ENCODE results near the gene N4BP2L2.
A peak's percentile ranks its signal among the peaks of the same experiment; 100 is the strongest.

Gene N4BP2L2

DNA sequence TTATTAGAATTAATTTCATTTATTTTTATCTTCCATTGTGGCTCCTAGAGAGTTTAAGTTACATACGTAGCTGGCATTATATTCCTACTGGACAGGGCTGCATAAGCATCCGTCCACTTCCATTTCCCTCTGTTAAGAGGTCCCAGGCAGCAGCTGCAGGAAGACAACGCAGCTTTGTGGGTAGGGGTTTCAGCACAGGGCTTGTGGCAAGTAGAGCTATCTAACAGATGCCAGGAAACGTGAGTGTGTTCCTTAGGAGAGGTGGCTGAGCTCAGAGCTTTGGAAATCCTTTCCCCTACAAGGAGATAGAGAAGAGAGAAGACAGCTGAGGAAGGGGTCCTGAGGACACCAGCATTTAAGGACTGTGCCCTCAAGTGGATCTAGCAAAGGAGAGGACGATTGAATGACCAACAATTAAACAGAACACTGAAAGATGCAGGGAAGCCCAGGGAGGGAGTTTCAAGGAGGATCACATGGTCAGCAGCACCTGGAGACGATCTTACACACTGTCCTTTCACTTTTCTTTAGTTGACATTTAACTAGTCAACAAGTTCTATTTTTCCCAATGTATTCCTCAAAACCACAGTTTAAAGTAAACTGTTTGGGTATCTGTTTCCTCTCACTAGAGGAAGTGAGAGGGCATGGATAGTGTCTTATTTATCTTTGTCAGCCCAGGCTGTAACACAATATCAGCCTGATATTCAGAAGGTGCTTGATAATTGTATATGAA is 108.4 kb downstream of the N4BP2L2 start:
- no peak overlapping the region for H2AFZ ChIP-seq (ENCODE audit: low read depth)
- peaks cover 28% of the 10 kb centered on the region for H3K4me1 ChIP-seq (ENCODE audit: low read depth, poor library complexity, severe bottlenecking)
- H3K4me3 ChIP-seq (IDR thresholded peaks at IDR 0.05; ENCODE audit: insufficient read depth, low read depth, low read length): no peak overlapping the region
- TF ChIP-seq, protein P1, sequence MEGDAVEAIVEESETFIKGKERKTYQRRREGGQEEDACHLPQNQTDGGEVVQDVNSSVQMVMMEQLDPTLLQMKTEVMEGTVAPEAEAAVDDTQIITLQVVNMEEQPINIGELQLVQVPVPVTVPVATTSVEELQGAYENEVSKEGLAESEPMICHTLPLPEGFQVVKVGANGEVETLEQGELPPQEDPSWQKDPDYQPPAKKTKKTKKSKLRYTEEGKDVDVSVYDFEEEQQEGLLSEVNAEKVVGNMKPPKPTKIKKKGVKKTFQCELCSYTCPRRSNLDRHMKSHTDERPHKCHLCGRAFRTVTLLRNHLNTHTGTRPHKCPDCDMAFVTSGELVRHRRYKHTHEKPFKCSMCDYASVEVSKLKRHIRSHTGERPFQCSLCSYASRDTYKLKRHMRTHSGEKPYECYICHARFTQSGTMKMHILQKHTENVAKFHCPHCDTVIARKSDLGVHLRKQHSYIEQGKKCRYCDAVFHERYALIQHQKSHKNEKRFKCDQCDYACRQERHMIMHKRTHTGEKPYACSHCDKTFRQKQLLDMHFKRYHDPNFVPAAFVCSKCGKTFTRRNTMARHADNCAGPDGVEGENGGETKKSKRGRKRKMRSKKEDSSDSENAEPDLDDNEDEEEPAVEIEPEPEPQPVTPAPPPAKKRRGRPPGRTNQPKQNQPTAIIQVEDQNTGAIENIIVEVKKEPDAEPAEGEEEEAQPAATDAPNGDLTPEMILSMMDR (conservative IDR thresholded peaks at IDR 0.05; ENCODE audit: low read depth, low read length): no peak
- no peaks in the 10 kb centered on the region for H4K20me1 ChIP-seq (ENCODE audit: insufficient read depth)
- no peaks in the 10 kb centered on the region for H3K36me3 ChIP-seq (ENCODE audit: insufficient read depth)
- no peaks in the 10 kb centered on the region for H3K27me3 ChIP-seq (ENCODE audit: insufficient read depth, low read depth)
- H3K79me2 ChIP-seq (ENCODE audit: insufficient read depth, low read depth): peaks cover 17% of the 10 kb centered on the region
- H3K4me2 ChIP-seq: no peak overlapping the region
- H3K9ac ChIP-seq: no peak overlapping the region
- no peak overlapping the region for H3K27ac ChIP-seq

DNA sequence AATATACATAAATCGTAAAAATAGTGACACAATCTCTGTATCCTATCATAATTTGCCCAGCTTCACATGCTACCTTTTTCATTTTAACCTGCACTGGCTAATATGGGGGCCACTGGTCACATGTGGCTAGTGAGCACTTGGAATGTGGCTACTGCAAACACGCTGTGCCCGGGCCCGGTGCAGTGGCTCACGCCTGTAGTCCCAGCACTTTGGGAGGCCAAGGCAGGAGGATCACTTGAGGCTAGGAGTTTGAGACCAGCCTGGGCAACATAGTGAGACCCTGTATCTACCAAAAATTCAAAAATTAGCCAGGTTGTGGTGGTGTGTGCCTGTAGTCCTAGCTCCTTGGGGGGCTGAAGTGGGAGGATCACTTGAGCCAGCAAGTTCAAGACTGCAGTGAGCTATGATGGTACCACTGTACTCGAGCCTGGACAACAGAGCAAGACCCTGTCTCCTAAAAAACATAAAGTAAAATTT is 109.1 kb downstream of the N4BP2L2 start:
- Histone ChIP-seq H4K20me1 (ENCODE audit: insufficient read depth) (no peaks in the 10 kb centered on the region), H3K79me2 (ENCODE audit: insufficient read depth, low read depth) (peaks cover 24% of the 10 kb centered on the region), H3K4me1 (ENCODE audit: low read depth, poor library complexity, severe bottlenecking) (peaks cover 34% of the 10 kb centered on the region), H3K27ac (no peak overlapping the region), H3K9ac (no peak overlapping the region), H3K36me3 (ENCODE audit: insufficient read depth) (no peaks in the 10 kb centered on the region), H3K4me2 (peak overlapping the region; percentile 67; the same call in 1 of the 2 replicates), H3K27me3 (ENCODE audit: insufficient read depth, low read depth) (no peaks in the 10 kb centered on the region), H3K4me3 (IDR thresholded peaks at IDR 0.05; ENCODE audit: insufficient read depth, low read depth, low read length) (no peak overlapping the region), H2AFZ (ENCODE audit: low read depth) (no peak overlapping the region)
- TF ChIP-seq, protein P1 (conservative IDR thresholded peaks at IDR 0.05; ENCODE audit: low read depth, low read length): no peak

DNA sequence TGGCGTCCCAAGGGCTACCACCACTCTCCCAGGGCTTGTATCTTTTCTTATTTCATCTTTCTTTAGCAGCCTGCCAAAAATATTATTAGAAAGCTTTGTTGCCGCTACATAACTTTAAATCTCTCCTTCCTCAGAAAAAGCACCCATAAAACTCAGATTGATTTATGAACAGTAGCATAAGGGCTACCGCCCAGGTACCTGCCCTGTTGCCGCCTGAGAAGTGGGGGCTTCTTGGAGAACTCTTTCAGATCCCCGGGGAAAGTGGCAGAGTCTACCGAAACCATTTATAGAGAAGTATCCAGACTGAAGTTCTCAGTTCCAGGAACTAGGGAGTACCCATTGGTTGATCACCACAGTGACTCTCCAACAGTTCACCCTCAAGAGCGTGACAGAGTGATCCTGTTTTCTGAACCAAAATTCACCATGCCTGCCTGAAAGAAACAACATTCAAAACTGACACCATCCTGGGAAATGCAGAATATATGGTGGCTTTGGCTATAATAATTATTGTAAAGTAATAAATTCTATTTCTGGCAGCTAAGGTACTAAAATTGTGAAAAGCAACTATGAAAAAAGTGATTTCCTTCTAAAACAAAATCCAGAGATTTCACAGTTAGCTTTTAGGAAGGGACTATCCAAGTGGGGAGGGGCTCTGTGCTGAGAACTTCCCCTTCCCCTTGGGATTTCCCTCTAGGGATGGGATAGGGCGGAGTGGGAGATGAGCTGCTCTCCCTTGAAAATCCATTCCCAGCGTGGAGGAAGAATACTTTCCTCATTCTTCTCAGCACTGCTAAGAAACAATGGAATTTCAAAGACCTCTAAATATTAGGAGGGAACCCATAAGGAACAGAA is 109.8 kb downstream of the N4BP2L2 start:
- Histone ChIP-seq H3K9ac (peak overlapping the region; percentile 74; the same call in 1 of the 2 replicates), H4K20me1 (ENCODE audit: insufficient read depth) (no peaks in the 10 kb centered on the region), H3K36me3 (ENCODE audit: insufficient read depth) (no peaks in the 10 kb centered on the region), H3K4me2 (peak overlapping the region; percentile 67), H3K27ac (peak overlapping the region; percentile 86), H3K4me3 (IDR thresholded peaks at IDR 0.05; ENCODE audit: insufficient read depth, low read depth, low read length) (no peak overlapping the region), H2AFZ (ENCODE audit: low read depth) (peak overlapping the region; percentile 75), H3K79me2 (ENCODE audit: insufficient read depth, low read depth) (peaks cover 30% of the 10 kb centered on the region), H3K27me3 (ENCODE audit: insufficient read depth, low read depth) (no peaks in the 10 kb centered on the region), H3K4me1 (ENCODE audit: low read depth, poor library complexity, severe bottlenecking) (peaks cover 34% of the 10 kb centered on the region)
- TF ChIP-seq, protein P1 (conservative IDR thresholded peaks at IDR 0.05; ENCODE audit: low read depth, low read length): no peak

DNA sequence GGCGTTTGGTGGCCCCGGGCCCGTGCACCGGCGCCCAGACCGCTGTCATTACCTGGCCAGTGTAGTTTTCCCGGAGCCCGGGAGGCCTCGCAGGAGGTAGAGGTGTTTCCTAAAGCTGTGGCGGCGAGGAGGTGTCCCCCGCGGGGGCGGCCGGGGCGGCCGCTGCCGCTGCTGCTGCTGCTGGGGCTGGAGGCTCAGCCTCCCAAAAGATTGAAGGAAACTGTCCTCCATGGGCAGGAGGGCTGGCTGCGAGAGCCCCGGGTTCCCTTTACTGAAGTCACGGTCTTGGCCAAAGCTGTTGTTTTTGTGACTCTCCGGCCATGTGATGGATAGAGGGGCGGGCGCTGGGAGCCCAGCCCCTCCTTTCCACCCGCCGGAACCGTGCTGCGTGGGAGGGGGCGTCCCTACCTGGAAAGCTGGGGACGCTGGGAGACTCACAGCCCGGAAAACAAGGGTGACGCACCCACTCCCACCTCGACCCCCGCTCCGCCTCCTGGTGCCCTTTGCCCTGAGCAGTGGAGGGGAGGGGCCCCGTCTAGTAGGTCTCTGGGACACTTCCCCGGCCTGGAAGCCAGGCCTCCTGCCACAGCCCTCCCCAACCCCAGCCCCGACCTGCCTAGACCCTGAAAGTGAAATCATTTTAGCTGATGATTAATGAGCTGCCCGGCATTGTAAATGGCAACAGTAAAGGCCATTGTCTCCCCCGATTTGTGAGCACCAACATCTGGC is 110.6 kb downstream of the N4BP2L2 start, which contains the start of gene N4BP2L1:
Gene N4BP2L1 (minus strand): TSS at position 279 of the 729 bp plus-strand sequence. CDS start 48 bp downstream, at position 231.
- Histone ChIP-seq H4K20me1 (ENCODE audit: insufficient read depth) (no peaks in the 10 kb centered on the region), H3K27ac (peak within 1 kb of the TSS; percentile 86), H3K4me1 (ENCODE audit: low read depth, poor library complexity, severe bottlenecking) (peaks cover 34% of the 10 kb centered on the region), H3K27me3 (ENCODE audit: insufficient read depth, low read depth) (no peaks in the 10 kb centered on the region), H3K36me3 (ENCODE audit: insufficient read depth) (no peaks in the 10 kb centered on the region), H3K9ac (peak within 1 kb of the TSS; percentile 74), H2AFZ (ENCODE audit: low read depth) (peak within 1 kb of the TSS; percentile 75), H3K4me2 (peak within 1 kb of the TSS; percentile 92), H3K79me2 (ENCODE audit: insufficient read depth, low read depth) (peaks cover 38% of the 10 kb centered on the region), H3K4me3 (IDR thresholded peaks at IDR 0.05; ENCODE audit: insufficient read depth, low read depth, low read length) (no peak within 1 kb of the TSS)
- TF ChIP-seq, protein P1 (conservative IDR thresholded peaks at IDR 0.05; ENCODE audit: low read depth, low read length): no peak

Measured in KMS-11 (cell line).